CD14-positive monocyte (primary cell): ENCODE data around the gene MACF1. TPM values are rescaled to one million over a fixed set of nuclear protein-coding genes. Genes with fewer than 3 reads are reported as not detected.

ENCODE experiments used
- DNase-seq, 3 donors: peaks; one replicate each; pipeline ENCODE4 v3.0.0-alpha.2; 2011 to 2022
- H2AFZ ChIP-seq: 2 replicates; pipeline ENCODE4 v1.6.0; 2012; ENCODE audit warnings: mild to moderate bottlenecking, low read depth, low read length, inconsistent platforms; ENCODE audit not compliant: insufficient read depth, poor library complexity, severe bottlenecking
- H3K27ac ChIP-seq, 2 donors: 1 replicate in 1 of 2; 2 replicates in 1 of 2; pipeline ENCODE4 v1.5.1; 2012 to 2013; ENCODE audit warnings: low read length in 2 of 2, control low read depth in 1 of 2, inconsistent platforms in 1 of 2, low read depth in 1 of 2, mild to moderate bottlenecking in 1 of 2
- H3K27me3 ChIP-seq, 2 donors: one replicate each; pipeline versions ENCODE4 v1.6.0 to v1.6.1; 2011 to 2013; ENCODE audit warnings: low read length in 2 of 2; ENCODE audit not compliant: control insufficient read depth in 2 of 2, insufficient read depth in 2 of 2
- H3K36me3 ChIP-seq, 2 donors: replicated peaks in 1 of 2; 1 replicate in 1 of 2; 2 replicates in 1 of 2; pipeline versions ENCODE4 v1.5.1 to v1.6.1; 2012 to 2013; ENCODE audit warnings: low read length in 2 of 2, control low read depth in 1 of 2, inconsistent platforms in 1 of 2, mild to moderate bottlenecking in 1 of 2; ENCODE audit not compliant: insufficient read depth in 2 of 2, control insufficient read depth in 1 of 2
- H3K4me1 ChIP-seq, 2 donors: 1 replicate in 1 of 2; 2 replicates in 1 of 2; pipeline versions ENCODE4 v1.5.1 to v1.6.1; 2012 to 2013; ENCODE audit warnings: low read length in 2 of 2, control low read depth in 1 of 2, inconsistent platforms in 1 of 2, mild to moderate bottlenecking in 1 of 2, moderate library complexity in 1 of 2; ENCODE audit not compliant: insufficient read depth in 2 of 2, control insufficient read depth in 1 of 2
- H3K4me2 ChIP-seq: replicated peaks from 2 replicates; pipeline ENCODE3; 2012; ENCODE audit warnings: low read length, moderate library complexity, mild to moderate bottlenecking; ENCODE audit not compliant: poor library complexity, severe bottlenecking; ENCODE audit errors: extremely low read depth
- H3K4me3 ChIP-seq, 3 experiments: fragments of 200-600 bp in 1 of 3; sonication (generic) in 1 of 3; replicated peaks in 1 of 3; 1 replicate in 2 of 3; 2 replicates in 1 of 3; pipeline ENCODE4 v1.5.1; 2011 to 2013; ENCODE audit warnings: low read length in 3 of 3, mild to moderate bottlenecking in 3 of 3, control low read depth in 2 of 3, low read depth in 2 of 3, inconsistent platforms in 1 of 3, moderate library complexity in 1 of 3
- H3K79me2 ChIP-seq: 2 replicates; pipeline ENCODE4 v1.6.0; 2012; ENCODE audit warnings: mild to moderate bottlenecking, control low read depth, inconsistent platforms, low read length, moderate library complexity; ENCODE audit not compliant: insufficient read depth
- H3K9ac ChIP-seq: 2 replicates; pipeline ENCODE4 v1.6.0; 2017; ENCODE audit warnings: low read length, mild to moderate bottlenecking; ENCODE audit not compliant: insufficient read depth, poor library complexity, severe bottlenecking
- H3K9me3 ChIP-seq, 2 donors: replicated peaks in 1 of 2; 1 replicate in 1 of 2; 2 replicates in 1 of 2; pipeline versions ENCODE4 v1.5.1 to v1.6.1; 2012 to 2013; ENCODE audit warnings: low read length in 2 of 2, control low read depth in 1 of 2; ENCODE audit not compliant: control insufficient read depth in 1 of 2, insufficient read depth in 1 of 2
- H4K20me1 ChIP-seq: 2 replicates; pipeline ENCODE4 v1.6.0; 2012; ENCODE audit warnings: mild to moderate bottlenecking, low read length, control low read depth, moderate library complexity; ENCODE audit not compliant: insufficient read depth
- H3K27ac Mint-ChIP-seq, 7 donors: one replicate each; pipeline ENCODE4 v1.8.0; 2020; ENCODE audit warnings: mild to moderate bottlenecking in 7 of 7, mixed read lengths in 7 of 7, moderate library complexity in 6 of 7, inconsistent platforms in 2 of 7
- H3K27me3 Mint-ChIP-seq, 3 donors: one replicate each; pipeline ENCODE4 v1.8.0; 2021 to 2022; ENCODE audit warnings: low read depth in 3 of 3, mild to moderate bottlenecking in 3 of 3, mixed read lengths in 3 of 3, moderate library complexity in 3 of 3, inconsistent platforms in 1 of 3
- H3K36me3 Mint-ChIP-seq, 2 donors: one replicate each; pipeline ENCODE4 v1.8.0; 2020; ENCODE audit warnings: mixed read lengths in 2 of 2, inconsistent platforms in 1 of 2, mild to moderate bottlenecking in 1 of 2
- H3K4me1 Mint-ChIP-seq: one replicate; pipeline ENCODE4 v1.8.0; 2020; ENCODE audit warnings: mild to moderate bottlenecking, mixed read lengths
- H3K4me3 Mint-ChIP-seq, 2 donors: one replicate each; pipeline ENCODE4 v1.8.0; 2020; ENCODE audit warnings: mild to moderate bottlenecking in 2 of 2, mixed read lengths in 2 of 2, moderate library complexity in 1 of 2
- H3K9me3 Mint-ChIP-seq, 7 donors: one replicate each; pipeline ENCODE4 v1.8.0; 2020 to 2022; ENCODE audit warnings: mixed read lengths in 7 of 7, mild to moderate bottlenecking in 6 of 7, moderate library complexity in 6 of 7, inconsistent platforms in 2 of 7
- CTCF ChIP-seq: fragments of 200-600 bp; IDR thresholded peaks from one replicate; pipeline ENCODE4 v1.8.0; 2022; ENCODE audit warnings: antibody characterized with exemption, mild to moderate bottlenecking
- WGBS: methylation state at CpG from one replicate; pipeline ENCODE4 v1.1.5; 2013; ENCODE audit warnings: missing lambda C conversion rate; ENCODE audit not compliant: insufficient coverage; 5-methylcytosine and 5-hydroxymethylcytosine counted together
- intact Hi-C, 2 donors: fragments of 100-400 bp; cut with micrococcal nuclease; formaldehyde crosslinking; loops; one replicate each; pipeline versions ENCODE4 v1.15.0 to v1.15.1; 2023
- polyA plus RNA-seq, 3 donors: library from polyadenylated mRNA; depleted of rRNA in 1 of 3; unstranded in 2 of 3; stranded (reverse) in 1 of 3; fragments of 300-500 nt in 2 of 3; fragments of >200 nt in 1 of 3; fragmentation: Illumina TruSeq in 2 of 3; gene quantifications; 1 replicate in 2 of 3; 2 replicates in 1 of 3; pipeline ENCODE4 v1.2.3, GENCODE V29; 2012 to 2021

MACF1 gene
- polyA plus RNA-seq, 3 donors: 3.4 to 36.8 (median 4.5) TPM

- Histone ChIP-seq H3K9me3 (no peaks in the 10 kb centered on the region), H3K4me3 (peak overlapping the region; percentile 61 to 82 (median 67)), H3K4me2 (peak overlapping the region; percentile 92), H3K9ac (peak overlapping the region; percentile 58), H4K20me1 (peaks cover 52% of the 10 kb centered on the region), H3K4me1 (peaks cover 38 to 51% of the 10 kb centered on the region in 2 donors), H3K36me3 (peaks cover 7 to 16% of the 10 kb centered on the region in 2 donors), H2AFZ (peak overlapping the region; percentile 70), H3K27me3 (no peaks in the 10 kb centered on the region), H3K27ac (peak overlapping the region; percentile 49 to 60), H3K79me2 (peaks cover 47% of the 10 kb centered on the region)
- H3K27me3 Mint-ChIP-seq: no peaks in the 10 kb centered on the region
- peaks cover 13 to 23% of the 10 kb centered on the region in 2 donors for H3K36me3 Mint-ChIP-seq
- no peak for TF ChIP-seq CTCF
- WGBS: under 1% methylated on average over 30 of the region's 38 CpGs
- DNase-seq: no peak
- no peaks in the 10 kb centered on the region for H3K9me3 Mint-ChIP-seq
- peak overlapping the region; percentile 83 to 90 for H3K4me3 Mint-ChIP-seq
- peak overlapping the region; percentile 35 to 92 (median 87) for H3K27ac Mint-ChIP-seq
- intact Hi-C loops: loop anchor here in 1 of 2 donors (5.0 kb wide), 1 partner anchor 306 kb away; no protein-coding TSS in a partner anchor
- H3K4me1 Mint-ChIP-seq: peaks cover 61% of the 10 kb centered on the region
Observed at GRCh38 chr1:39407896-39408640, 203.6 kb downstream of the MACF1 start.

- peak; percentile 82 to 88 (median 86) for DNase-seq
- peak overlapping the region in 2 of 7 donors; percentile 88 to 92 for H3K27ac Mint-ChIP-seq
- TF ChIP-seq CTCF: no peak
- H3K9me3 Mint-ChIP-seq: no peaks in the 10 kb centered on the region
- H3K4me1 Mint-ChIP-seq: peaks cover 58% of the 10 kb centered on the region
- Histone ChIP-seq H3K9me3 (no peaks in the 10 kb centered on the region), H3K27me3 (no peaks in the 10 kb centered on the region), H3K79me2 (peaks cover 47% of the 10 kb centered on the region), H3K9ac (peak overlapping the region; percentile 66), H4K20me1 (peaks cover 57% of the 10 kb centered on the region), H3K27ac (peak overlapping the region; percentile 49 to 60), H3K36me3 (peaks cover 7 to 16% of the 10 kb centered on the region in 2 donors), H3K4me1 (peaks cover 34 to 47% of the 10 kb centered on the region in 2 donors), H3K4me2 (peak overlapping the region; percentile 92), H3K4me3 (peak overlapping the region; percentile 61 to 82 (median 67)), H2AFZ (peak overlapping the region; percentile 70)
- H3K27me3 Mint-ChIP-seq: no peaks in the 10 kb centered on the region
- intact Hi-C loops: loop anchor here in 1 of 2 donors (5.0 kb wide), 1 partner anchor 306 kb away; no protein-coding TSS in a partner anchor
- H3K36me3 Mint-ChIP-seq: peaks cover 13 to 24% of the 10 kb centered on the region in 2 donors
- H3K4me3 Mint-ChIP-seq: peak overlapping the region; percentile 83 to 90
- under 1% methylated on average over 37 of the region's 53 CpGs for WGBS
Observed at GRCh38 chr1:39408641-39409054, 204.2 kb downstream of the MACF1 start.
